ENCODE results near the gene IFT43. TPM values are rescaled to one million over a fixed set of nuclear protein-coding genes. Genes with fewer than 3 reads are reported as not detected.

The IFT43 gene
- total and polyA plus RNA-seq, 9 of the 15 experiments (the other 6 are each of a cell fraction or from before 2014, with no cell fraction given) = 4.9 to 12.8 (median 8.0) TPM

DNA sequence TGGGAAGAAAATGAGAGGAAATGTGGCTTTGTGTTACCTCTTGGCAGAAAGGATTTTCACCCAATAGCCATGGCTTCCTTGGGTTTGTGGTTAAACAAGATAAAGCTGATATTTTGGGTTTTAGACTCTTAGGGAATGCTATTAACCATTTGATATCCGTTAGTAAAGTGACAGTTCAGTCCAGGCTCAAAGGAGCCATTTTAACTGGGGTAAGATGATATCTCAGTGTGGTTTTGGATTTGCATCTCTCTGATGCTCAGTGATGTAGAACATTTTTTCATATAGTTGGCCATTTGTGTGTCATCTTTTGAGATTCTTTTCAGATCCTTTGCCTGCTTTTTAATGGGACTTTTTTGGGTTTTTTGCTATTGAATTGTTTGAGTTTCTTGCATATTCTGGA is 30.1 kb downstream of the IFT43 start:
- WGBS (ENCODE audit: insufficient coverage, low coverage, missing lambda C conversion rate) = 0% methylated on average over 1 of the region's 1 CpG
- Histone ChIP-seq H3K27me3 (ENCODE audit: control insufficient read depth in 2 of 2, insufficient read depth in 2 of 2, low read length in 2 of 2) (no peaks in the 10 kb centered on the region), H3K9me3 (replicated peaks; ENCODE audit: control insufficient read depth, insufficient read depth, low read depth, low read length) (0 out of 2 replicates have a peak, but pooled peaks cover 2% of the 10 kb centered on the region), H2AFZ (ENCODE audit: low read depth, low read length) (no peak overlapping the region), H4K20me1 (replicated peaks; ENCODE audit: control insufficient read depth, insufficient read depth, low read length) (no peaks in the 10 kb centered on the region), H3K4me3 (no peak overlapping the region), H3K4me2 (ENCODE audit: insufficient read depth, low read length) (no peak overlapping the region), H3K4me1 (replicated peaks in 1 of 2; ENCODE audit: control insufficient read depth in 2 of 2, insufficient read depth in 2 of 2, low read length in 2 of 2) (no peaks in the 10 kb centered on the region; a peak in 1 of 5 replicates), H3K9me1 (ENCODE audit: control insufficient read depth, insufficient read depth, low read length) (no peaks in the 10 kb centered on the region), H3K79me2 (ENCODE audit: control insufficient read depth, insufficient read depth, low read length) (no peaks in the 10 kb centered on the region), H3K27ac (ENCODE audit: extremely low read depth, low read depth, low read length) (no peak overlapping the region), H3K36me3 (ENCODE audit: control insufficient read depth, insufficient read depth, low read length) (no peaks in the 10 kb centered on the region), H3K9ac (ENCODE audit: insufficient read depth in 1 of 2, low read depth in 2 of 2, low read length in 2 of 2) (no peak overlapping the region)
- DNase-seq (ENCODE audit: extremely low read depth in 1 of 4, low spot score in 3 of 4) (no peak), FAIRE-seq (no peak), ATAC-seq (no peak)
- ChIA-PET CTCF (ENCODE audit: low intra/inter-chr PET ratio) (no interaction called here), POLR2A (no interaction called here)
- BruUV-seq (replicated peaks) = no TSS peak
- intact Hi-C loops (cut with micrococcal nuclease) = no loop called here
- in situ Hi-C loops (cut with MboI) = no loop called here
- TF ChIP-seq PTRF (tag; IDR thresholded peaks at IDR 0.05) (no peak), ZNF75A (CRISPR knock-in tag; IDR thresholded peaks at IDR 0.05) (no peak), ZNF57 (CRISPR knock-in tag; IDR thresholded peaks at IDR 0.05) (no peak), CBX5 (IDR thresholded peaks at IDR 0.05; ENCODE audit: borderline replicate concordance, low read depth) (no peak), CHD2 (IDR thresholded peaks at IDR 0.05; ENCODE audit: low read depth, low read length) (no peak), NFYB (IDR thresholded peaks at IDR 0.05; ENCODE audit: extremely low read depth, insufficient read length) (no peak), MCM2 (IDR thresholded peaks at IDR 0.05; ENCODE audit: low read depth) (no peak), ZNF780A (CRISPR knock-in tag; IDR thresholded peaks at IDR 0.05) (no peak), ETS2 (tag; IDR thresholded peaks at IDR 0.05; ENCODE audit: borderline replicate concordance, poor library complexity, severe bottlenecking) (no peak), ZNF77 (CRISPR knock-in tag; IDR thresholded peaks at IDR 0.05) (no peak)
- TF ChIP-seq, protein P1, sequence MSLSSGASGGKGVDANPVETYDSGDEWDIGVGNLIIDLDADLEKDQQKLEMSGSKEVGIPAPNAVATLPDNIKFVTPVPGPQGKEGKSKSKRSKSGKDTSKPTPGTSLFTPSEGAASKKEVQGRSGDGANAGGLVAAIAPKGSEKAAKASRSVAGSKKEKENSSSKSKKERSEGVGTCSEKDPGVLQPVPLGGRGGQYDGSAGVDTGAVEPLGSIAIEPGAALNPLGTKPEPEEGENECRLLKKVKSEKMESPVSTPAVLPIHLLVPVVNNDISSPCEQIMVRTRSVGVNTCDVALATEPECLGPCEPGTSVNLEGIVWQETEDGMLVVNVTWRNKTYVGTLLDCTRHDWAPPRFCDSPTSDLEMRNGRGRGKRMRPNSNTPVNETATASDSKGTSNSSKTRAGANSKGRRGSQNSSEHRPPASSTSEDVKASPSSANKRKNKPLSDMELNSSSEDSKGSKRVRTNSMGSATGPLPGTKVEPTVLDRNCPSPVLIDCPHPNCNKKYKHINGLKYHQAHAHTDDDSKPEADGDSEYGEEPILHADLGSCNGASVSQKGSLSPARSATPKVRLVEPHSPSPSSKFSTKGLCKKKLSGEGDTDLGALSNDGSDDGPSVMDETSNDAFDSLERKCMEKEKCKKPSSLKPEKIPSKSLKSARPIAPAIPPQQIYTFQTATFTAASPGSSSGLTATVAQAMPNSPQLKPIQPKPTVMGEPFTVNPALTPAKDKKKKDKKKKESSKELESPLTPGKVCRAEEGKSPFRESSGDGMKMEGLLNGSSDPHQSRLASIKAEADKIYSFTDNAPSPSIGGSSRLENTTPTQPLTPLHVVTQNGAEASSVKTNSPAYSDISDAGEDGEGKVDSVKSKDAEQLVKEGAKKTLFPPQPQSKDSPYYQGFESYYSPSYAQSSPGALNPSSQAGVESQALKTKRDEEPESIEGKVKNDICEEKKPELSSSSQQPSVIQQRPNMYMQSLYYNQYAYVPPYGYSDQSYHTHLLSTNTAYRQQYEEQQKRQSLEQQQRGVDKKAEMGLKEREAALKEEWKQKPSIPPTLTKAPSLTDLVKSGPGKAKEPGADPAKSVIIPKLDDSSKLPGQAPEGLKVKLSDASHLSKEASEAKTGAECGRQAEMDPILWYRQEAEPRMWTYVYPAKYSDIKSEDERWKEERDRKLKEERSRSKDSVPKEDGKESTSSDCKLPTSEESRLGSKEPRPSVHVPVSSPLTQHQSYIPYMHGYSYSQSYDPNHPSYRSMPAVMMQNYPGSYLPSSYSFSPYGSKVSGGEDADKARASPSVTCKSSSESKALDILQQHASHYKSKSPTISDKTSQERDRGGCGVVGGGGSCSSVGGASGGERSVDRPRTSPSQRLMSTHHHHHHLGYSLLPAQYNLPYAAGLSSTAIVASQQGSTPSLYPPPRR (CRISPR knock-in tag; IDR thresholded peaks at IDR 0.05; ENCODE audit: borderline replicate concordance) = no peak
- TF ChIP-seq, protein P2, sequence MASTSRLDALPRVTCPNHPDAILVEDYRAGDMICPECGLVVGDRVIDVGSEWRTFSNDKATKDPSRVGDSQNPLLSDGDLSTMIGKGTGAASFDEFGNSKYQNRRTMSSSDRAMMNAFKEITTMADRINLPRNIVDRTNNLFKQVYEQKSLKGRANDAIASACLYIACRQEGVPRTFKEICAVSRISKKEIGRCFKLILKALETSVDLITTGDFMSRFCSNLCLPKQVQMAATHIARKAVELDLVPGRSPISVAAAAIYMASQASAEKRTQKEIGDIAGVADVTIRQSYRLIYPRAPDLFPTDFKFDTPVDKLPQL (IDR thresholded peaks at IDR 0.05; ENCODE audit: extremely low read depth, insufficient read length) = no peak
- TF ChIP-seq, protein P3, sequence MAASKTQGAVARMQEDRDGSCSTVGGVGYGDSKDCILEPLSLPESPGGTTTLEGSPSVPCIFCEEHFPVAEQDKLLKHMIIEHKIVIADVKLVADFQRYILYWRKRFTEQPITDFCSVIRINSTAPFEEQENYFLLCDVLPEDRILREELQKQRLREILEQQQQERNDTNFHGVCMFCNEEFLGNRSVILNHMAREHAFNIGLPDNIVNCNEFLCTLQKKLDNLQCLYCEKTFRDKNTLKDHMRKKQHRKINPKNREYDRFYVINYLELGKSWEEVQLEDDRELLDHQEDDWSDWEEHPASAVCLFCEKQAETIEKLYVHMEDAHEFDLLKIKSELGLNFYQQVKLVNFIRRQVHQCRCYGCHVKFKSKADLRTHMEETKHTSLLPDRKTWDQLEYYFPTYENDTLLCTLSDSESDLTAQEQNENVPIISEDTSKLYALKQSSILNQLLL (CRISPR knock-in tag; IDR thresholded peaks at IDR 0.05; ENCODE audit: borderline replicate concordance) = no peak
- TF ChIP-seq, protein P4, sequence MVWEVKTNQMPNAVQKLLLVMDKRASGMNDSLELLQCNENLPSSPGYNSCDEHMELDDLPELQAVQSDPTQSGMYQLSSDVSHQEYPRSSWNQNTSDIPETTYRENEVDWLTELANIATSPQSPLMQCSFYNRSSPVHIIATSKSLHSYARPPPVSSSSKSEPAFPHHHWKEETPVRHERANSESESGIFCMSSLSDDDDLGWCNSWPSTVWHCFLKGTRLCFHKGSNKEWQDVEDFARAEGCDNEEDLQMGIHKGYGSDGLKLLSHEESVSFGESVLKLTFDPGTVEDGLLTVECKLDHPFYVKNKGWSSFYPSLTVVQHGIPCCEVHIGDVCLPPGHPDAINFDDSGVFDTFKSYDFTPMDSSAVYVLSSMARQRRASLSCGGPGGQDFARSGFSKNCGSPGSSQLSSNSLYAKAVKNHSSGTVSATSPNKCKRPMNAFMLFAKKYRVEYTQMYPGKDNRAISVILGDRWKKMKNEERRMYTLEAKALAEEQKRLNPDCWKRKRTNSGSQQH (CRISPR knock-in tag; IDR thresholded peaks at IDR 0.05) = no peak

Measured in K562 (cell line).